NCI-H2171 (cell line): ENCODE results near the gene FIZ1.
A peak's percentile ranks its signal among the peaks of the same experiment; 100 is the strongest.

Experiments
- DNase-seq: peaks from one replicate; lab custom pipeline; 2025; lab: John Stamatoyannopoulos, UW

FIZ1 gene

GRCh38 chr19:55635334-55635717 is 36.0 kb upstream of the FIZ1 start:
- DNase-seq: no peak

DNA sequence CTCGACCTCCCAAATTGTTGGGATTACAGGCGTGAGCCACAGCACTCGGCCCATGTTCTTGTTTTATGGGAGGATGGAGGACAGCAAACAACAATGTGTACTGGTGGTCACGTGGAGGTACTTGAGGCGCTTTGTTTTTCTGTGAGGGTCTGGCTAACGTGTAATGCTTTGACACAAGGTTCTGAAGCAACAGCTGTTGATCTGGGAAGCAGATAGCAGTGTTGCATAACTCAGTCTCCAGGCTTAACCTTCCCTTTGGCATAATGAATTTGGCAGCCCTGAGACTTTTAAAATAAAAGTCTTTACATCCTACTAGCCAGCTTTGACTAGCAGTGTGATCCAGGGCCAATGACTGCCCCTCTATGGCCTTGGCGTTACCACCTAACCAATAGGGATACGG is 34.5 kb upstream of the FIZ1 start:
- DNase-seq: no peak

DNA sequence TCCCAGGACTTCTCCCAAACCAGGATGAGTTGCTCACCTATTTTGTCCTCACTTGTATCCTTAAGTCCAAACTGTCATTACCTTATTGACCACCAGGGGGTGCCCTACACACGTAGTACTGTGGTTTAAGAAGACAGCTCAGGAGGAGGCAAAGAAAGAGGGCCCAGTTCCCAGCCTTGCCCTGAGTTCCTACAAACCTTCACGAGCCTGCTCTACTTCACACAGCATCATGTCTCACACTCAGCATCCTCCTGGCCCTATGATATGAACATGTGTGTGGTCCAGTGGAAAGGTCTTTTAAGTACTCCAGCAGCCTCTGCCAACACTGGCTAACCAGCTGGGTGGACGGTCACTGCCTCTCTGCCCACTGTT is 33.1 kb upstream of the FIZ1 start:
- peak; percentile 64 for DNase-seq

DNA sequence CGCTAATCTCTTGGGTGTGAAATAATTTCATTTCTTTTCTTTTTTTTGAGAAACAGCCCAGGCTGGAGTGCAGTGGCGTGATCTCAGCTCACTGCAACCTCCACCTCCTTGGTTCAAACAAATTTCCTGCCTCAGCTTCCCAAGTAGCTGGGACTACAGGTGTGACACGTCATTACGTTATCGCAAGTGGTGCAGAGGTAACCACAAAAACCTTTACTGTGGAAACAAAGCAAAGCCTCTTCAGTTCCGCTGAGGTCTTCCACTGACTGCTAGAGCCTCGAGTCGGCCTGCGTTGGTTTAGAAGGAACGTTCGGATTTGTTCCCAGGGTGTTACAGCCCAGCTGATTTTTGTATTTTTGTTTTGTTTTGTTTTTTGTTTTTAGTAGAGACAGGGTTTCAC is 27.0 kb upstream of the FIZ1 start:
- no peak for DNase-seq

- DNase-seq: no peak
These were observed 25.6 kb upstream of the FIZ1 start for GRCh38 chr19:55625004-55625326.

- DNase-seq: peak; percentile 93
These were observed 25.0 kb upstream of the FIZ1 start, which contains the start of gene ZNF784 for GRCh38 chr19:55624109-55625003. ZNF784 (minus strand) TSS chr19:55624566; CDS start chr19:55624561, 5 bp downstream.

- no peak for DNase-seq
These were observed 24.2 kb upstream of the FIZ1 start for GRCh38 chr19:55623561-55623960.

DNA sequence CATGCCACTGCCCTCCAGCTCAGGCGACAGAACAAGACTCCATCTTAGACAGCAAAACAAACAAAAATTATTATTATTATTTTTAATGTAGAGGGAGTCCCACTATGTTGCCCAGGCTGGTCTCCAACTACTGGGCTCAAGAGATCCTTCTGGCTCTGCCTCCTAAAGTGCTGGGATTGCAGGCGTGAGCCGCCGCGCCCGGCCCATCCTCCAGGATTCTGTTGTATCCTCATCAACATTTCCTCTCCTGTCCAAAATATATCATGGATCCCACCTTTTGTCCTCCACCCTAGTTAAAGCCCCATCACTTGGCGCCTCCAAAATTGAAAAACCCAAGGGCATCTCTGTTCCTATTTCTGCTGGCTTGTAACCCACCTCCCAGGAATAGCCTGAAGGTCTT is 23.8 kb upstream of the FIZ1 start:
- no peak for DNase-seq

GRCh38 chr19:55622242-55622969 is 23.1 kb upstream of the FIZ1 start:
- no peak for DNase-seq

- no peak for DNase-seq
These were observed 22.4 kb upstream of the FIZ1 start for GRCh38 chr19:55621673-55622231.

DNA sequence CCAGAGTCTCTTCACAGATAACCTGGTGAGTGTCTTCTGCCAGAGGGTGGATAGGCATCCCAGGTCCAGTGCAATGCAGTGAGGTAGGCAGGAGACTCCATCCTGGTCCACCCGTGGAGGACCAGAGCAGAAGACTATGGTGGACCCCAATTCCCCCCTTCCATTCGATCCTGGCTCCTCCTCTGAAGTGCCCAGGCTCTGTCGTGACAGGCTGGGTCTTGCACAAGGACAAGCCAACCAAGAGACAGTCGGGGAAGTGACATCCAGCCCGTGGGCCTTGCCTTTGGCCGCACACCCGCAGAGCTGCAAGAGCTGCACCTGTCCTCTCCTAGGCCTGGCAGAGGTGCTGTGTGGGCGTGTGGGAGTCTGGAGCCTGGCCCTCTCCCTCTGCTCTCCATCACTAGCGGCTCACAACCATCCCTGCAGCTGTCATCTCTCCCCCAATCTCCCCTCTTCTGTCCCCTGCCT is 21.9 kb upstream of the FIZ1 start:
- DNase-seq: no peak

DNA sequence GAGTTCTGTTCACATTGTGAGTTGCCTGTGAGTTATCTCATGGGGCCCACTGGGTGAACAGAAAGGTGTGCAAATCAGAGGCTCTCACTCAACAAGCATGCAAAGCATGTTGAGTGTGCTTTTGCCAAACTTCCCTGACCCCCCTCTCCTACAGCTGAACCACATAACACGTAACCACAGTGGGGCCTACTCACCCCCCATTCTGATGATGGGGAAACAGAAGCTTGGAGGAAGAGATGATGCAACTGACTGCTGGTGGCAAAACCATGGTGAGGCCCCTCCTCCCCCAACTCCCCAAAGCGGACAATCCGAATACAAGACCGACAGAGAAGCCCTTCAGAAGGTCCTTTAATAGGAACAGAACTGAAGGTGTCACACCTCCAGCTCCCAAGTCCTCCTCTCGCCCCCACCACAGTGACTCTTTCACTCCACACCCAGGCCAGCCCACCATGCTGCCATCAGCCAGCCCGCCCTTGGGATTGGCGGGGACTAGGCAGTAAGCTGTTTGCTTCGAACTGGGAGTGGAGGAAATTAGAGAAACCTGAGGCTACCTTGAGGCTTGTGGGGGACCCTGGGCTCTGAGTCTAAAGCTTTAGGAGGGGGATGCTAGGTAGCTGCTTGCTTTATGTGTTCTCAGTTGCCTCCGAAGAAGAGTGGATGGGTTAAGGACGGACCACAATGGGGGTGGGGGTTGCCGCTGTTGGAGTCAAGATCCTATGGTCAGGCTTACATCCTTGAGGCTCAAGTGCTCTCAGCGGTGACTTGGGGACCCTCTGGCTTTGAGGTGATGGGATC is 21.3 kb upstream of the FIZ1 start:
- DNase-seq: no peak

DNA sequence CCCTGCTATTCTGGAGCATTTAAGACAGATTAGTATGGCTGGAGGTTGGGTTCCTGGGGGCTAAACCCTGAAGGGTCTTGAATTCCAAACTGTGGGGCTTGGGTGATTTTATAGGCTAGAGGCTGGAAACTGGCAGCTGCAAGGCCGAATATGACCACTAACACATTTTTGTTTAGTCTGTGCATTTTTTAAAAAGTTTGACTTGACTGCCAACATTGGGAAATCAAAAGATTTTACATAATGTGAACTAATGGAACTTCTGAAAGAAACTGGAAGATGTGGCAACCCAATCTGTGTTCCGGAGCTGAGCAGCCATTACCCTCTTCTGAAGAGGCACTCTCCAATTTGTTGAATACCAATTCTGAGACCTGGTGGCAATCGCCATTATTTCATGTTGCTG is 20.0 kb upstream of the FIZ1 start:
- no peak for DNase-seq

DNA sequence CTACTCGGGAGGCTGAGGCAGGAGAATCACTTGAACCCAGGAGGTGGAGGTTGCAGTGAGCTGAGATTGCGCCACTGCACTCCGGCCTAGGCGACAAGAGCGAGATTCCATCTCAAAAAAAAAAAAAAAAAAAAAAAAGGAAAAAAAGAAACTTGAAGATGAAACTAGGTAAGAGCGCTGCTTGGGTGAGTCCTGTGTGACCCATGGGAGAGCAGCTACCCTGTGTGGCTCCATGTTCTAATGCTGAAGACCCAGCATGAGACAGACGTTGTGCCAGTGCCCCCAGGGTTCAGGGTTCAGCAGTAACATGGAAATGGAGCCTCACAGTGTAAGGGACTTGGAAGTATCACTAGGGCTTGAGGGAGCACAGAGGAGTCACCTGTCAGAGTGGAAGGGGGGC is 19.1 kb upstream of the FIZ1 start:
- no peak for DNase-seq

DNA sequence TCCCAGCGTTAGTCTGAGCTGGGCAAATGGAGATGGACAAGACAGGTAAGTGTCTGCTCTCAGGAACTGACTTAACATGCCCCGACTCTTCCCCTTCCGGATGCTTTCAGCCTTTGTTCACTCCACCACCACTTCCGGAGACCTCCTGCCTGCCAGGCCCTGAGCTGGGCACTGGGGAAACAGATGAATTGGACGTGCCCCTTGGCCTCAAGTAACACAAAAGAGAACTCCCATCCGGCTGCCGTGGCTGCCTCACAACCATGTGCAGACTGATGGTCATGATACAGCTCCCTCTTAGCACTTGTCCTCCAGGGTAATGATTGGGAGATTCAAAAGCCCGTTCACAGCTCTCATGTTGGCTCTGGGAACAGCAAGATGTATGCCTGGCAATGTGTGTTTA is 18.1 kb upstream of the FIZ1 start:
- DNase-seq: no peak

DNA sequence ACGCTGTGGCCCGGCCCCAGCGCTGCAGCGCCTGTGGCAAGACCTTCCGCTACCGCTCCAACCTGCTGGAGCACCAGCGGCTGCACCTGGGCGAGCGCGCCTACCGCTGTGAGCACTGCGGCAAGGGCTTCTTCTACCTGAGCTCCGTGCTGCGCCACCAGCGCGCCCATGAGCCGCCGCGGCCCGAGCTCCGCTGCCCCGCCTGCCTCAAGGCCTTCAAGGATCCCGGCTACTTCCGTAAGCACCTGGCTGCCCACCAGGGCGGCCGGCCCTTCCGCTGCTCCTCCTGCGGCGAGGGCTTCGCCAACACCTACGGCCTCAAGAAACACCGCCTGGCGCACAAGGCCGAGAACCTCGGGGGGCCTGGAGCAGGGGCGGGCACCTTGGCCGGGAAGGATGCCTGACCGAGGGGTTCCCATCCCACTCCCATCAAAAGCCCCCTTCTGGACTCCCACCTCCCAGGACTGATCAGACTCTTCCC is 17.1 kb upstream of the FIZ1 start:
- DNase-seq: no peak

DNA sequence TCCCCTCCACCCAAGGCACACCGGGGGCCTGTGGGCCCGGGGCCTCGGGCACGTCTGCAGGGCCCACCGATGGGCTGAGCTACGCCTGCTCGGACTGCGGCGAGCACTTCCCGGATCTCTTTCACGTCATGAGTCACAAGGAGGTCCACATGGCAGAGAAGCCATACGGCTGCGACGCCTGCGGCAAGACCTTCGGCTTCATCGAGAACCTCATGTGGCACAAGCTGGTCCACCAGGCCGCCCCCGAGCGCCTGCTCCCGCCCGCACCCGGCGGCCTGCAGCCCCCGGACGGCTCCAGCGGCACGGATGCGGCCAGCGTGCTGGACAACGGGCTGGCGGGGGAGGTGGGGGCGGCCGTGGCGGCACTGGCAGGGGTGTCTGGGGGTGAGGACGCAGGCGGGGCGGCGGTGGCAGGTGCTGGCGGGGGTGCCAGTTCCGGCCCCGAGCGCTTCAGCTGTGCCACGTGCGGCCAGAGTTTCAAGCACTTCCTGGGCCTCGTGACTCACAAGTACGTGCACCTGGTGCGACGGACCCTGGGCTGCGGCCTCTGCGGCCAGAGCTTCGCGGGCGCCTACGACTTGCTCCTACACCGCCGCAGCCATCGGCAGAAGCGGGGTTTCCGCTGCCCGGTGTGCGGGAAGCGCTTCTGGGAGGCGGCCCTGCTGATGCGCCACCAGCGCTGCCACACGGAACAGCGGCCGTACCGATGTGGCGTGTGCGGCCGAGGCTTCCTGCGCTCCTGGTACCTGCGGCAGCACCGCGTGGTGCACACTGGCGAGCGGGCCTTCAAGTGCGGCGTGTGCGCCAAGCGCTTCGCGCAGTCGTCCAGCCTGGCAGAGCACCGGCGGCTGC is 16.5 kb upstream of the FIZ1 start:
- DNase-seq: no peak

DNA sequence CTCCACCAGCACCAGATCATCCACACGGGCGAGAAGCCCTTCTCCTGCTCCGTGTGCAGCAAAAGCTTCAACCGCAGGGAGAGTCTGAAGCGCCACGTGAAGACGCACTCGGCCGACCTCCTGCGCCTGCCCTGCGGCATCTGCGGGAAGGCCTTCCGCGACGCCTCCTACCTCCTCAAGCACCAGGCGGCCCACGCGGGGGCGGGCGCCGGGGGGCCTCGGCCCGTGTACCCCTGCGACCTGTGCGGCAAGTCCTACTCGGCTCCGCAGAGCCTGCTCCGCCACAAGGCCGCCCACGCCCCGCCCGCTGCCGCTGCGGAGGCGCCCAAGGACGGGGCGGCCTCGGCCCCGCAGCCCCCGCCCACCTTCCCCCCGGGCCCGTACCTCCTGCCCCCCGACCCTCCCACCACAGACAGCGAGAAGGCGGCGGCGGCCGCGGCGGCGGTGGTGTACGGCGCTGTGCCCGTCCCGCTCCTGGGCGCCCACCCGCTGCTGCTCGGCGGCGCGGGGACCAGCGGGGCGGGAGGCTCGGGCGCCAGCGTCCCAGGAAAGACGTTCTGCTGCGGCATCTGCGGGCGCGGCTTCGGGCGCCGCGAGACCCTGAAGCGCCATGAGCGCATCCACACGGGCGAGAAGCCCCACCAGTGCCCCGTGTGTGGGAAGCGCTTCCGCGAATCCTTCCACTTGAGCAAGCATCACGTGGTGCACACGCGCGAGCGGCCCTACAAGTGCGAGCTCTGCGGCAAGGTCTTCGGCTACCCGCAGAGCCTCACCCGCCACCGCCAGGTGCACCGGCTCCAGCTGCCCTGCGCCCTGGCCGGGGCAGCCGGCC is 15.6 kb upstream of the FIZ1 start:
- no peak for DNase-seq

- no peak for DNase-seq
These were observed 14.8 kb upstream of the FIZ1 start for GRCh38 chr19:55613930-55614710.
